OCI-LY3 (cell line): ENCODE data around the gene SKOR1.

Experiments
- EZH2phosphoT487 ChIP-seq: fragments of 200-600 bp; shearing (Covaris generic); IDR thresholded peaks from 2 replicates; pipeline ENCODE4 v1.6.1; 2018; ENCODE audit warnings: antibody characterized with exemption, mixed run types, low read depth
- TF ChIP-seq, protein P1 (sequence below): fragments of 200-600, 300-600 bp; sonication (generic); IDR thresholded peaks from 2 replicates; pipeline ENCODE4 v1.5.1; 2014; ENCODE audit warnings: antibody characterized with exemption, low read length, low read depth

DNA sequence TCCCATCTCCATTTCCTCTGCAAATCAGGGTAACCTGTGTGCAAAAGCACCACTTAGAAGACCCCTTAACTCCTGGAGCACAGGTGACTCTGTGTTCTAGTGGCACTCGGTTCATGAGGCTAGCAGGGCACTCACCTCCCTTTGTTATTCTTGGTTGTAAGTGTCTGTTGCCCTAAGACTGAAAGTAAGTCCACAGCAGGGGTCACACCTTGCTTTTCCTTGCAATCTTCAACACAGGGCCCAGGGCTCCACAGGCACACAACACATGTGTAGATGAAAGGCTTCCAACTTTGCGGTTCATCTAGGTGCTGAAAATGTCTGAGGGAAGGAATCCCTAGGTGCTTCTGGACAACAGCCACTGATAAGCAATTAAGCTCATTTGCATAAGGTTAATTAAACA, 11.6 kb downstream of the SKOR1 start:
- TF ChIP-seq, protein P1, sequence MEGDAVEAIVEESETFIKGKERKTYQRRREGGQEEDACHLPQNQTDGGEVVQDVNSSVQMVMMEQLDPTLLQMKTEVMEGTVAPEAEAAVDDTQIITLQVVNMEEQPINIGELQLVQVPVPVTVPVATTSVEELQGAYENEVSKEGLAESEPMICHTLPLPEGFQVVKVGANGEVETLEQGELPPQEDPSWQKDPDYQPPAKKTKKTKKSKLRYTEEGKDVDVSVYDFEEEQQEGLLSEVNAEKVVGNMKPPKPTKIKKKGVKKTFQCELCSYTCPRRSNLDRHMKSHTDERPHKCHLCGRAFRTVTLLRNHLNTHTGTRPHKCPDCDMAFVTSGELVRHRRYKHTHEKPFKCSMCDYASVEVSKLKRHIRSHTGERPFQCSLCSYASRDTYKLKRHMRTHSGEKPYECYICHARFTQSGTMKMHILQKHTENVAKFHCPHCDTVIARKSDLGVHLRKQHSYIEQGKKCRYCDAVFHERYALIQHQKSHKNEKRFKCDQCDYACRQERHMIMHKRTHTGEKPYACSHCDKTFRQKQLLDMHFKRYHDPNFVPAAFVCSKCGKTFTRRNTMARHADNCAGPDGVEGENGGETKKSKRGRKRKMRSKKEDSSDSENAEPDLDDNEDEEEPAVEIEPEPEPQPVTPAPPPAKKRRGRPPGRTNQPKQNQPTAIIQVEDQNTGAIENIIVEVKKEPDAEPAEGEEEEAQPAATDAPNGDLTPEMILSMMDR, result no peak
- no peak for TF ChIP-seq EZH2phosphoT487
